Common myeloid progenitor, CD34-positive (primary cell): Measurements from ENCODE around the gene MSH2.
"Not testable (repeated sequence)": the region's sequence is repeated elsewhere in the genome, so short reads cannot be mapped to it uniquely, and the experiment has no call there.

Experiments used
- CTCF ChIA-PET: fragments of 350-600 bp; sonication (Branson Sonifier 250); formaldehyde crosslinking; loops from one replicate; lab custom pipeline; 2021; ENCODE audit warnings: antibody characterized with exemption; lab: Charles Lee
- POLR2A ChIA-PET: fragments of 350-600 bp; sonication (Branson Sonifier 250); formaldehyde crosslinking; loops from one replicate; lab custom pipeline; 2021; ENCODE audit warnings: antibody characterized with exemption; lab: Charles Lee
- DNase-seq, 3 donors: peaks; one replicate each; pipeline versions ENCODE4 v3.0.0 to v3.0.0-alpha.2; 2013
- H3K27ac ChIP-seq, 2 experiments: 1 replicate in 1 of 2; 2 replicates in 1 of 2; pipeline ENCODE4 v1.7.0; 2013; ENCODE audit warnings: inconsistent platforms in 2 of 2, low read length in 2 of 2, mild to moderate bottlenecking in 2 of 2, low read depth in 1 of 2, moderate library complexity in 1 of 2; ENCODE audit not compliant: severe bottlenecking in 2 of 2, insufficient read depth in 1 of 2, poor library complexity in 1 of 2
- H3K27me3 ChIP-seq, 5 experiments: replicated peaks in 2 of 5; 1 replicate in 3 of 5; 2 replicates in 2 of 5; pipeline versions ENCODE4 v1.6.1 to v1.7.0; 2013; ENCODE audit warnings: low read length in 4 of 5, mild to moderate bottlenecking in 2 of 5, moderate library complexity in 2 of 5, inconsistent platforms in 1 of 5; ENCODE audit not compliant: insufficient read depth in 5 of 5, control insufficient read depth in 4 of 5
- H3K36me3 ChIP-seq, 4 experiments: 1 replicate in 2 of 4; 2 replicates in 2 of 4; pipeline versions ENCODE4 v1.6.1 to v1.7.0; 2013; ENCODE audit warnings: low read length in 3 of 4, control low read depth in 1 of 4, mild to moderate bottlenecking in 1 of 4; ENCODE audit not compliant: control insufficient read depth in 4 of 4, insufficient read depth in 4 of 4
- H3K4me1 ChIP-seq, 4 experiments: 1 replicate in 3 of 4; 2 replicates in 1 of 4; pipeline versions ENCODE4 v1.6.1 to v1.7.1; 2013; ENCODE audit warnings: low read length in 3 of 4, mild to moderate bottlenecking in 3 of 4, control low read depth in 1 of 4, inconsistent platforms in 1 of 4, moderate library complexity in 1 of 4; ENCODE audit not compliant: control insufficient read depth in 4 of 4, insufficient read depth in 4 of 4; ENCODE audit errors: control extremely low read depth in 1 of 4
- H3K4me3 ChIP-seq, 7 experiments: 1 replicate in 4 of 7; 2 replicates in 3 of 7; pipeline versions ENCODE4 v1.5.1 to v1.7.0; 2013; ENCODE audit warnings: mild to moderate bottlenecking in 7 of 7, low read length in 6 of 7, moderate library complexity in 6 of 7, inconsistent platforms in 2 of 7, low read depth in 2 of 7, control low read depth in 1 of 7; ENCODE audit not compliant: insufficient read depth in 4 of 7, control insufficient read depth in 1 of 7; ENCODE audit errors: extremely low read depth in 1 of 7
- H3K9me3 ChIP-seq, 5 experiments: 1 replicate in 4 of 5; 2 replicates in 1 of 5; pipeline versions ENCODE4 v1.6.1 to v1.7.1; 2013; ENCODE audit warnings: low read length in 4 of 5, mild to moderate bottlenecking in 2 of 5, inconsistent platforms in 1 of 5, low read depth in 1 of 5, moderate library complexity in 1 of 5; ENCODE audit not compliant: control insufficient read depth in 4 of 5, insufficient read depth in 2 of 5; ENCODE audit errors: control extremely low read depth in 1 of 5
- WGBS: methylation state at CpG from one replicate; pipeline ENCODE4 v1.1.5; 2013; ENCODE audit not compliant: insufficient coverage; 5-methylcytosine and 5-hydroxymethylcytosine counted together

The MSH2 gene

DNA sequence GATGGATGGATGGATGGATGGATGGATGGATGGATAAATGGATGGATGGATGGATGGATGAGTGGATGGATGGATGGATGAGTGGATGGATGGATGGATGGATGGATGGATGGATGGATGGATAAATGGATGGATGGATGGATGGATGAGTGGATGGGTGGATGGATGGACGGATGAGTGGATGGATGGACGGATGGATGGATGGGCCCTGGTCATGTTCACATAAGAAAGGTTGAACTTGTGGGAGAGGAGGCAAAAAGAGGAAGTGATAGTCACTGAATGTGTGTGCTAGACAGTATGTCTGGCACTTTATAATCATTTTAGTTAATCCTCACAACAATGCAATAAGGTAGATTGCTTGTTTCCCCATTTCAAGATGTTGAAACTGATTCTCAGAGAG is 99.5 kb downstream of the MSH2 start:
- H3K4me1 ChIP-seq, H3K4me3 ChIP-seq, H3K36me3 ChIP-seq, CTCF ChIA-PET, POLR2A ChIA-PET, H3K27me3 ChIP-seq, H3K27ac ChIP-seq: not testable (repeated sequence)
- H3K9me3 ChIP-seq, result peaks cover 0 to 32% (median 23%) of the 10 kb centered on the region in 5 experiments
- 100% methylated on average over 2 of the region's 2 CpGs for WGBS
- DNase-seq, result peak in 1 of 3 donors; percentile 18

DNA sequence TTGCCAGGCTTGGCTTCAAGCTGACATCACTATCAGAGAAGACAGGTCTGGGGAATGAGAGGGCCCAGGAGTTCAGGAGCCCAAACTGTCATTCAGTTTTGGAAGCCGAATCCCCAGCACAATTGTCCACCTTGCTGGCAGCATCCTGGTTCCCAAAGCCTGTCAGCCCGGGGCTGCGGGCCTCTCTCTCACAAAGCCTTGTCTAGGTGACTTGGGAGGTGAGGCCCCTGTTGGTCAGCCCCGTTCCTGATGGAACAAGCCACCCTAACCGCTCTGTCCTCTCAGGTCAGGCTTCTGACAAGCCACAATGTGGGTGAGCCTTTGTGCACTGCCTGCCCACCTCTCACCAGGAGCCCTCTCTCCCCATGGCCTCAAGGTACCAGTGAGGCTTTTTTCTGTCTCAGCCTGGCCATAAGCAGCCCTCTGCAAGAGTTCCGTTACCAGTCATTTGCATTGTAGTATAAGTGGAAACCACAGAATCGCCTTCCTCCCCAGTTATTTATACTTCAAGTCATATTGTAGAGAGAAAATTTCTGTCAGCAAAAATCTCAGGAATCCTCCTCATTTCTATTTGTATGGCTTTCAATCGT is 100.6 kb downstream of the MSH2 start:
- ChIA-PET POLR2A (no interaction called here), CTCF (no interaction called here)
- peaks cover 0 to 29% (median 25%) of the 10 kb centered on the region in 5 experiments for H3K9me3 ChIP-seq
- no peak for DNase-seq
- WGBS, result 100% methylated on average over 3 of the region's 8 CpGs
- H3K27me3 ChIP-seq, result no peaks in the 10 kb centered on the region
- H3K4me1 ChIP-seq, result peaks cover 0 to 2% (median 0%) of the 10 kb centered on the region in 4 experiments
- H3K27ac ChIP-seq, result no peak overlapping the region
- no peaks in the 10 kb centered on the region for H3K36me3 ChIP-seq
- H3K4me3 ChIP-seq, result no peak overlapping the region

DNA sequence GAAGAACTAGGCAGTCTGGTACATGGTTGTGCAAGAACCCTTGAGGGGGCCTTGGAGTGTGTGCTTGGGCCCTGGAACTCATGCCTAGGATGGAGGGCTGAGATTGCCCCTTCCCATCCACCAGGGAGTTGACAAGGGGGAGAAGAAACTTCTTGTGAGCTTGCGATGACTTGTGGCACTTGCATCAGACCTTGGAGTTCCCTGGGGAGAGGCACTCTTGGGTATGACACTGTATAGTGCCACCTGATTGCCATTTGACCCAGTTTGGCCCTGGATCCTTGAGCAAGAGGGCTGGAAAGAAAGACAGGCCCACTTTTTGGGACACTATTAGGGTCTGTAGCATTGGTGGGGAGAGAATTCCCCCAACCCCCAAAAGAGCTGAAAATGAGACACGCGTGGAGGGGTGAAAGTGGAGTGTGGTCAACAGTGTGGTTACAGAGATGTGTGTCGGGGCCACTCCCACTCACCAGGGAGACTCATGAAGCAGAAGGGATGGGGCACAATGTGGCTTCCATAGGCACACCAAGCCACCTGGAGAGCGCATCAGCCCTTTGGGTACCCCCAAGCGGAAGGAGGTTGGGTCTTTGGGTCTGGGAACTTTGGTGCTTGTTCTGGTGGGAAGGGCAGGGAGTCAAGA is 101.3 kb downstream of the MSH2 start:
- ChIA-PET CTCF (no interaction called here), POLR2A (no interaction called here)
- DNase-seq, result no peak
- Histone ChIP-seq H3K4me1 (peaks cover 0 to 6% (median under 1%) of the 10 kb centered on the region in 4 experiments), H3K27me3 (no peaks in the 10 kb centered on the region), H3K36me3 (no peaks in the 10 kb centered on the region), H3K4me3 (no peak overlapping the region), H3K27ac (no peak overlapping the region), H3K9me3 (peaks cover 0 to 26% (median 21%) of the 10 kb centered on the region in 5 experiments)
- 98% methylated on average over 5 of the region's 6 CpGs for WGBS

DNA sequence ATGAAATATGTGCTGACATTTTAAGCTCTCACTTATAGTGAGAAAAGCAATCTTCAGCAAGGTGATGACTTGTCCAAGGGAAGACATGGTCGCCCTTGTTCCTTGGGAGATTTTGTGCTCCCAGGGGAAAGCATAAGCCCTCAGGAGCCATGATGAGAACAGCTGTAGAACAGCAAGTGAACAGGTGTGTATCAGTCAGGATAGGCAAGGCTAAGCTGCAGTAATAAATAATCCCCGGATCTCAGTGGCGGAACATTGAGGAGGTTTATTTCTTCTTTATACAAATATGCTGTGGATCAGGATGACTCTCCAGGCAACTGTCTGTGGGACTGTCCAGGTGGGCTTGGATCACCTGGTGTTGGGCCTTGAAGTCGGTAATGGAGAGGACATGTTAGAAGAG is 103.1 kb downstream of the MSH2 start:
- Histone ChIP-seq H3K27me3 (no peaks in the 10 kb centered on the region), H3K9me3 (peaks cover 0 to 14% (median 8%) of the 10 kb centered on the region in 5 experiments), H3K36me3 (no peaks in the 10 kb centered on the region), H3K4me1 (peaks cover 0 to 12% (median under 1%) of the 10 kb centered on the region in 4 experiments), H3K27ac (no peak overlapping the region), H3K4me3 (no peak overlapping the region)
- POLR2A ChIA-PET, result no interaction called here
- CTCF ChIA-PET, result no interaction called here
- 79% methylated on average over 2 of the region's 4 CpGs for WGBS
- no peak for DNase-seq

DNA sequence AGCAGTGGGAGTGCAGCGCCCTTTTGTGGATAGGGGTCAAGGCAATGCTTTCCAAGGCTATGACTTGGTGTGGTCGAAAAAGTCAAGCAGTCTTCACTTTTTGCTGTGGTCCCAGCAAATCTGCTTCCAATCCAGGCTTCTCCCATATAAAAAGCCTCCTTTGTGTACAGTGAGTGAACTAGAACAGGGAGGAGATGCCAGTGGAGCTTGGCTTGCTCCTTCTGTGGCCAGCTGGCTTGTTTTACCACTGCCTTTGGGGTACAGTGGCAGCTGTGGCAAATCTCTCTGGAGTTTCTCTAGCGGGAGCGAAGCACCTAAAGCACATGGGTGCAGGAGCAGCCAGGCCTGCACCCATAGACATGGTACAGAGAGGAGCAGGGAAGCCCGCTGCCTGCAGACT is 103.5 kb downstream of the MSH2 start:
- ChIA-PET POLR2A (no interaction called here), CTCF (no interaction called here)
- Histone ChIP-seq H3K4me3 (no peak overlapping the region), H3K4me1 (peaks cover 0 to 12% (median under 1%) of the 10 kb centered on the region in 4 experiments), H3K9me3 (peaks cover 0 to 14% (median 8%) of the 10 kb centered on the region in 5 experiments), H3K27ac (no peak overlapping the region), H3K27me3 (no peaks in the 10 kb centered on the region), H3K36me3 (no peaks in the 10 kb centered on the region)
- no peak for DNase-seq
- 97% methylated on average over 5 of the region's 5 CpGs for WGBS

DNA sequence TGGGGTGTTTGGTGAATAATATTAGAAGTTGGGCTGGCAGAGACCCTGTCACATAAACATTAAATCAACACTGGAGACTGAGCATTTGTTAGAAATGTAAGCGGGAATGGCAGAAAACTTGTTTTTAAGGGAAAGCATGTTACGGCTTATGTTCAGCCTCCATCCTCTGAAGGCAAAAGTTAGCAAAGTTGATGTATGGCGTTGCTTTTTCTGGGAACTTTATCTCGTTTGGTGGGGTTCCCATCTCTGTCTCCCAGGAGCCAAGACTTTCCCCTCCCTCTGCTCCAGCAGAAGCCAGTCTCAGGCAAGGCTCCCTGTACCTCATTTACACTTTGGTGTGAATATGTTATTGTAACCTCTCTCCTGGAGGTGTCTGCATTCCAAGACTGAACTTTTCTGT is 105.1 kb downstream of the MSH2 start:
- H3K27ac ChIP-seq, result no peak overlapping the region
- no peak for DNase-seq
- peaks cover 0 to 4% (median 0%) of the 10 kb centered on the region in 4 experiments for H3K36me3 ChIP-seq
- peaks cover 0 to 14% (median 8%) of the 10 kb centered on the region in 5 experiments for H3K9me3 ChIP-seq
- H3K27me3 ChIP-seq, result no peaks in the 10 kb centered on the region
- POLR2A ChIA-PET, result no interaction called here
- H3K4me3 ChIP-seq, result no peak overlapping the region
- H3K4me1 ChIP-seq, result peaks cover 0 to 12% (median under 1%) of the 10 kb centered on the region in 4 experiments
- CTCF ChIA-PET, result interaction anchor here (0.8 kb wide), 1 partner anchor 9 kb away, joined by 3 read pairs; no protein-coding TSS in a partner anchor
- 100% methylated on average over 2 of the region's 4 CpGs for WGBS

DNA sequence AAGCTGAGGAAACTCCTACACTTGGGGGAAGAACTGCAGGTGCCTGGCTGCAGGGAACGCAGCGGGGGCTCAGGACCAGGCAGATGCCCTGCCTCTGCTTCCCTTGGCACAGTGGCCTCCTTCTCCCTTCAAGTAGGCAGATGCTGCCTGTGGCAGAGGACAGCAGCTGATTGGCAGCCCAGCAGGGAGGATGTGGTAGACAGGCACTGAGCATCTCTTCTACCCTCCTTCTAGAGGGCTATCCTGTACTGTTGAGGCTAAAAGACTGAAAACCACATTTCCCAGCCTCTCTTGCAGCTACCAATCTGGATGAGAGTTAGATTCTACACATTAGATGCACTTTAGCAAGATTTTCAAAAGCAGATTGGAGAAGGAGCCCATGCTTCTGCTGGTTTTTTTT is 105.7 kb downstream of the MSH2 start:
- 100% methylated on average over 2 of the region's 2 CpGs for WGBS
- Histone ChIP-seq H3K4me3 (no peak overlapping the region), H3K27me3 (no peaks in the 10 kb centered on the region), H3K9me3 (peaks cover 0 to 14% (median 8%) of the 10 kb centered on the region in 5 experiments), H3K36me3 (peaks cover 0 to 4% (median 0%) of the 10 kb centered on the region in 4 experiments), H3K4me1 (peaks cover 0 to 12% (median under 1%) of the 10 kb centered on the region in 4 experiments), H3K27ac (no peak overlapping the region)
- no peak for DNase-seq
- ChIA-PET CTCF (interaction anchor here (0.8 kb wide), 1 partner anchor 9 kb away, joined by 3 read pairs; no protein-coding TSS in a partner anchor), POLR2A (no interaction called here)
